Epithelial cell of prostate (primary cell): Measurements from ENCODE around the gene MYBPC3.
"Not testable (repeated sequence)": the region's sequence is repeated elsewhere in the genome, so short reads cannot be mapped to it uniquely, and the experiment has no call there.

Experiments
- DNase-seq: peaks from one replicate; pipeline ENCODE4 v3.0.0-alpha.2; 2011; ENCODE audit warnings: low read depth, low spot score
- H3K27ac ChIP-seq: fragments of 450-650 bp; 2 replicates; pipeline ENCODE4 v1.5.1; 2017; ENCODE audit warnings: mild to moderate bottlenecking

MYBPC3 gene

GRCh38 chr11:47340980-47341775 is 11.3 kb downstream of the MYBPC3 start:
- no peak for DNase-seq
- no peak overlapping the region for H3K27ac ChIP-seq

DNA sequence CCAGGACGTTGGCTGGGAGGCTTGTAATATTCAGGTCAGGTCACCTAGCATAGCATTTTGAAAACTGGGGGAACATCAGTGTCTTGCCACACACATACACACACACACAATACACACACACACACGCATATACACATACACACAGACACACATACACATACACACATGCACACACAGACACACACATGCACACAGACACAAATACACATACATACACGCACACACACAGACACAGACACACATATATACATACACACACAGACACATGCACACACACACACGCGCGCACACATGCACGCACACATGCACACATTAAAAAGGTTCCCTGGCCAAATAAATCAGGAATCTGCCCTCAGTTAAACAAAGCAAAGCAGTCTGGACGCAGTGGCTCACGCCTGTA is 12.5 kb downstream of the MYBPC3 start:
- H3K27ac ChIP-seq: no peak overlapping the region
- no peak for DNase-seq

DNA sequence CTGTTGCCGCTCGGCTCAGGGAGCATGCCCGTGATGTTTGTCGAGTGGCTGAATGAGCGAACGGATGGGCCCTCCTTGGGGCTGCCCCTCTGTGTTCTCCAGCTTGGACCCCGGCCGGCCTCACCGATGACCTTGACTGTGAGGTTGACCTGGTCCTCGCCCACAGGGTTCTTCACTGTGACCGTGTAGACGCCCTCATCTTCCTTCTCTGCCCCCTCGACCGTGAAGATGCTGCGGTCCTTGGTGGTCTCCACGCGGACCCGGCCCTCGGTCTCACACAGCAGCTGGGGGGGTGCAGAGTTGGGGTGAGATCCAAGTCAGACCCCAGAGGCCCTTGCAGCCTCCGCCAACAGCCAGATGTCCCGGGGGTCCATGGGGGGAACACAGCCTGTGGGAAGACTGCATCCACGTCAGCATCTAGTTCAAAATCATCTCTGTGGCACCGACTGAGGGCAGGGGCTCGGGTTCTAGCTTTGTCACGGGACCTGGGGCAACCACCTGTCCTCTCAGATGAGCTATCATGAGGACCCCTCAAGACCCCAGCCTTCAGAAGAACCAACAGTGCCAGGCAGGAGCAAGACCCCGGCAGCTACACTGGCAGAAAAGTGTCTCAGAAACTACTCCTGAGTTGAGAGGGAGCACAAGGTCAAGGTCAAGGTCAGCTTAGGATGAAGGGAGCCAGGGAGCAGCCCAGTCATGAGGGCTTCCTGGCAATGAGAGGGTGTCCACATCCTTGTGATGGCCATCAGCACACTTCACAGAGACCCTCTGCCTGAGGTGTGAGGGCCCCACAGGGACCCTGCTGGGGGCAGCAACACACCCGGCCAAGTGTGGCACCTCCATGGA is 13.9 kb downstream of the MYBPC3 start:
- no peak overlapping the region for H3K27ac ChIP-seq
- DNase-seq: no peak

DNA sequence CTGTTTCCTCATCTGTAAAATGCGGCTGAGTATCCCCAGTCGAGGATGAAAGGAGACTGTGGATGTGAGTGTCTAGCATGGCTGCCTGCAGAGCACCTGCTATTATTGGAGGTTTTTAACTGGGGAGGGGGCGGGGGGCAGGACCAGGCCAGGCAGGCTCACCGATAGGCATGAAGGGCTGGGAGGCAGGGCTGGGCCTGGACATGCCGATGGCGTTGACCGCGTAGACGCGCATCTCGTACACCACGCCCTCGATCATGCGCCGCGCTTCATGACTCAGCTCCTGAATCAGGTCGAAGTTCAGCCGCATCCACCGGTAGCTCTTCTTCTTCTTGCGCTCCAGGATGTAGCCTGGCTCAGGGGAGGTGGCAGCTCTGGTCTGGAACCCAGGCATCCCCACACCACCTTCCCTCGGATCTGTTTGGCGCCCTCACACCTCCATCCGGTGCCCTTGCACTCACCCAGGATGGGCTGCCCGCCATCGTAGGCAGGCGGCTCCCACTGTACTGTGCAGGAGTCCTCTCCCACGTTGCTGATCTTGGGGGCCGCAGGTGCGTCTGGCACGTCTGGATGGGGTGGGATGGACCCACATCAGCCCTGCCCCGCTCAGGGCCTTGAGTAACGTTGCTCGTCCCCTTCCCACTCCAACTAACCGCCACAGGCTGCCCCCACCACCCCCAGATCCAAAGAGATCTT is 15.1 kb downstream of the MYBPC3 start:
- DNase-seq: no peak
- no peak overlapping the region for H3K27ac ChIP-seq

DNA sequence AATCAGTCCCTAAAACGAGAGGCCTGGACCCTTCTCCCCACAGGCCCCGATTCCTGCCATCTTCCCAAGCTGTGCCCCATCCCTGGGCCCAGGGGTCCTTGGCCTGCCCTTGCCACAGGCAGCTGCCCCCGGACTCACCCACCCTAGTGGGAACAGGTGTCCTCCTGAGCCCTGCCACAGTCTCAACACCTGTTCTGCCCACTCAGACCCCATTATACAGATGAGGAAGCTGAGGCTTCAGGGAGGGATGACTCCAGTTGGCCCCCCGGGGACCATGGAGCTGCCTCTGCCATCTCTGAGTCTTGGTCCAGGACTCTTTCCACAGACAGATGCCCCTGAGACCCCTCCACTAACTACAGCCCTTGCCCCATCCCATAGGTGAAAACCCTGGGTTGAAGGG is 15.9 kb downstream of the MYBPC3 start:
- no peak overlapping the region for H3K27ac ChIP-seq
- DNase-seq: no peak

GRCh38 chr11:47335733-47336132 is 16.8 kb downstream of the MYBPC3 start:
- no peak for DNase-seq
- no peak overlapping the region for H3K27ac ChIP-seq

GRCh38 chr11:47334699-47335411 is 17.6 kb downstream of the MYBPC3 start:
- H3K27ac ChIP-seq, DNase-seq: not testable (repeated sequence)

DNA sequence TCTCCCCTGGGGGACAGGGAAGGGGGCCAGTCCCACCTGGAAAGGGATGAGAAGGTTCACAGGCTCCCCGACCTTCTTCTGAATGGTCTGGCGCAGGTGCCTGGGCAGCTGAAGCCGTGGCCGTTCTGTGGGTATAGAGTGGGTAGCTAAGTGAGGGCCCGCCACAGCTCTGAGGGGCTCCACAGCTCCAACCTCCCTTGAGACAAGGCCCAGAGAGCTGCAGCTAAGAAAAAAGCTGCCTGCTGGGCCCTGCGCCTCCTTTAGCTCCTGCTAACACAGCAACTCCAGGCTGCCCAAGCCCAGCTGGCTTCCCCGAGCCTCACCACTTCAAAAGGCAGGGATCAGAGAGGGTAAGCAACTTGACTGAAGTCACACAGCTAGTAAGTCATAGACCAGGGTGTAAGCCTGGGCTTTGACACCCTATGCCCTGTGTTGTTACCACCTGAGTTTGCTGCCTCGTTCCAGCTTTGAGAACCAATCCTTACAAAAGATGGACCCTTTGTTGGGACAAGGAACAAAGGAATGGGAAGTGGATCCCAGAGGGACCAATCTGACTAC is 18.5 kb downstream of the MYBPC3 start:
- H3K27ac ChIP-seq: no peak overlapping the region
- DNase-seq: no peak

GRCh38 chr11:47333526-47333845 is 19.0 kb downstream of the MYBPC3 start:
- H3K27ac ChIP-seq: no peak overlapping the region
- DNase-seq: no peak

GRCh38 chr11:47332791-47333525 is 19.5 kb downstream of the MYBPC3 start:
- no peak overlapping the region for H3K27ac ChIP-seq
- DNase-seq: no peak

- no peak for DNase-seq
- H3K27ac ChIP-seq: no peak overlapping the region
Observed at GRCh38 chr11:47332303-47332711, 20.2 kb downstream of the MYBPC3 start.

- no peak for DNase-seq
Observed at GRCh38 chr11:47331454-47332302, 20.8 kb downstream of the MYBPC3 start.

DNA sequence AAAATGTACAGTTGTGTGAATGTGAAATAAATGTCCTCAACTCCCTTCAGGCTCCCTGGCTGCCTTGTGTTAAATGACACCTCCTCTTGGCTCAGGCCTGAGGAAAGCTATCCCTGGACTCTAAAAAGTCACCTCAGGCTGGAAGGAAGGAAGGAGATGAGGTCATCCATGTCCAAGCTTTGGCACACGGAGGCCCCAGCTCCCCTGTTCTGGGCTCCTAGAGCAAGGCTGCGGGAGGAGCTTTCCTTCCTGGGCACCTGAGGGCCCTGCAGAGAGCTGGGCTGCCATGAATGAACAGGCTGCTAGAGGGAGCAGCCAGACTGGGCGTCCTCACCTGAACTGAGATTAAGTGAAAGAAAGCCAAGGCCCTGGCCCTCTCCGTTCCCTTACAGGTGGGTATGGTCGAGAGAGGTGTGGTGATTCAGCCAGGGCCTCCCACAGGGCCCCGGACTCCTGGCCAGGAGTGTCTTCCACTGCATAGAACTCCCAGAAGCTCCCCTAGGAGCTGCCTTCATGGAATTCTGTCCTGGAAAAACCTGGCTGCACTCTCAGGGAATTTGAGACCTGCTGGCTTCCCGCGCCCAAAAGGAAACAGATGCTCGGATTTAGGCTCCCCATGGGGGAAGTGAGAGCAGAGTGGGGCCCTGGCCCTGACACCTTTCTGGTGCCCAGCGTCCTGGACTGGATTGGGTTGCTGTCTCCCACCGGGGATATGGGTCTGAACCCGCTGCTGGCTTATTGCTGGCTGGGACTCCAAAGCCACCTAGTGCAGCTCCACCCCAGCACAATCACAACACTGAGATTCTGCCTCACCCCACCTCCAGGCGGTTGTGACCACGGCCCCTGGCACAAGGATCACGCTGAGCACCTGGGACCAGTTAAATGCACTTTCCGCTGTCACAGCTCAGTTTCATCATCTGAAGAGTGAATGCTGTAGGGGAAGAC is 22.2 kb downstream of the MYBPC3 start:
- DNase-seq: no peak
- no peak overlapping the region for H3K27ac ChIP-seq

More at GRCh38 chr11:47331454-47332302, 20.8 kb downstream of the MYBPC3 start:
- H3K27ac ChIP-seq: no peak overlapping the region

DNA sequence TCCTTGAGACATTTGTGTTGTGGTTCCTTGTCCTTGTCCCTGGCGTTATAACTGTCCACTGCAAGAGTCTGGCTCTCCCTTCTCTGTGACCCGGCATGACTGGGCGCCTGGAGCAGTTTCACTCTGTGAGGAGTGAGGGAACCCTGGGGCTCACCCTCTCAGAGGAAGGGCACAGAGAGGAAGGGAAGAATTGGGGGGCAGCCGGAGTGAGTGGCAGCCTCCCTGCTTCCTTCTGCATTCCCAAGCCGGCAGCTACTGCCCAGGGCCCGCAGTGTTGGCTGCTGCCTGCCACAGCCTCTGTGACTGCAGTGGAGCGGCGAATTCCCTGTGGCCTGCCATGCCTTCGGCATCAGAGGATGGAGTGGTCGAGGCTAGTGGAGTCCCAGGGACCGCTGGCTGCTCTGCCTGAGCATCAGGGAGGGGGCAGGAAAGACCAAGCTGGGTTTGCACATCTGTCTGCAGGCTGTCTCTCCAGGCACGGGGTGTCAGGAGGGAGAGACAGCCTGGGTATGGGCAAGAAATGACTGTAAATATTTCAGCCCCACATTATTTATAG is 23.0 kb downstream of the MYBPC3 start:
- H3K27ac ChIP-seq: no peak overlapping the region
- DNase-seq: no peak

- DNase-seq: no peak
- no peak overlapping the region for H3K27ac ChIP-seq
Observed at GRCh38 chr11:47328449-47329390, 23.8 kb downstream of the MYBPC3 start.

- no peak overlapping the region for H3K27ac ChIP-seq
- DNase-seq: no peak
Observed at GRCh38 chr11:47327949-47328348, 24.6 kb downstream of the MYBPC3 start.
